ENCODE results near the gene UCKL1. TPM values are rescaled to one million over a fixed set of nuclear protein-coding genes. Genes with fewer than 3 reads are reported as not detected.

Gene UCKL1
- total and polyA plus RNA-seq, 3 donors from 2014 or later = 35.0 to 78.0 (median 72.6) TPM

MicroRNA genes within 50 kb of the gene (microRNA counts, 767-probe panel; counts per million panel counts)
- microRNA hsa-miR-1914-5p = 0 to 152 counts per million in 2 donors
- 0 to 152 counts per million in 2 donors for microRNA hsa-miR-647
- 0 to 152 counts per million in 2 donors for microRNA hsa-miR-941

Small RNAs within 50 kb of the gene (microRNA-seq; reads per million reads assigned to microRNA genes)
- gene MIR1914 (ENCODE audit: borderline number of aligned reads in 2 of 2, borderline replicate concordance in 1 of 2) (0 reads per million in 2 donors), gene MIR647 (ENCODE audit: borderline number of aligned reads in 2 of 2, borderline replicate concordance in 1 of 2) (0 to 0.70 reads per million in 2 donors), gene MIR941-1 (ENCODE audit: borderline number of aligned reads in 2 of 2, borderline replicate concordance in 1 of 2) (0 reads per million in 2 donors), gene MIR941-2 (ENCODE audit: borderline number of aligned reads in 2 of 2, borderline replicate concordance in 1 of 2) (0 reads per million in 2 donors), gene MIR941-3 (ENCODE audit: borderline number of aligned reads in 2 of 2, borderline replicate concordance in 1 of 2) (0 reads per million in 2 donors), gene MIR941-4 (ENCODE audit: borderline number of aligned reads in 2 of 2, borderline replicate concordance in 1 of 2) (0 reads per million in 2 donors), gene MIR941-5 (ENCODE audit: borderline number of aligned reads in 2 of 2, borderline replicate concordance in 1 of 2) (0 reads per million in 2 donors)

Small RNAs within 50 kb of the gene (small RNA-seq; reads per million reads assigned to genes)
- gene MIR647 = 0 reads per million in 2 donors
- gene MIR941-2 = 0 reads per million in 2 donors
- gene MIR941-4 = 0 reads per million in 2 donors
- 0 to 2.1 reads per million in 2 donors for gene MIR941-5
- gene RNU1-134P = 0 to 0.09 reads per million in 2 donors

Other genes with a start within 250 kb of the UCKL1 start
- 10 to 100 TPM; 55.4 to 55.6 TPM for gene ARFRP1, start 248.4 kb downstream of the UCKL1 start, total RNA-seq
- 37.8 TPM for gene ARFRP1, start 248.4 kb downstream of the UCKL1 start, polyA plus RNA-seq (ENCODE audit: insufficient read depth, low read depth, low replicate concordance)
- gene ZGPAT, start 248.4 kb downstream of the UCKL1 start, total RNA-seq = 10 to 100 TPM; 53.1 to 57.3 TPM
- 43.1 TPM for gene ZGPAT, start 248.4 kb downstream of the UCKL1 start, polyA plus RNA-seq (ENCODE audit: insufficient read depth, low read depth, low replicate concordance)
- gene LIME1, start 219.8 kb downstream of the UCKL1 start, total RNA-seq = 10 to 100 TPM; 41.4 to 47.4 TPM
- 5.6 TPM for gene LIME1, start 219.8 kb downstream of the UCKL1 start, polyA plus RNA-seq (ENCODE audit: insufficient read depth, low read depth, low replicate concordance)
- gene SLC2A4RG, start 216.6 kb downstream of the UCKL1 start, total RNA-seq = 100 to 1,000 TPM; 123 to 141 TPM
- gene SLC2A4RG, start 216.6 kb downstream of the UCKL1 start, polyA plus RNA-seq (ENCODE audit: insufficient read depth, low read depth, low replicate concordance) = 64.4 TPM
- gene ZBTB46, start 125.2 kb downstream of the UCKL1 start, total RNA-seq = 10 to 100 TPM; 12.5 to 15.4 TPM
- gene ZBTB46, start 125.2 kb downstream of the UCKL1 start, polyA plus RNA-seq (ENCODE audit: insufficient read depth, low read depth, low replicate concordance) = 5.2 TPM
- gene ABHD16B, start 94.9 kb downstream of the UCKL1 start, total RNA-seq = 10 to 100 TPM; 13.8 to 20.9 TPM
- gene ABHD16B, start 94.9 kb downstream of the UCKL1 start, polyA plus RNA-seq (ENCODE audit: insufficient read depth, low read depth, low replicate concordance) = 10.8 TPM
- 100 to 1,000 TPM; 100 to 132 TPM for gene TPD52L2, start 91.1 kb downstream of the UCKL1 start, total RNA-seq
- 89.9 TPM for gene TPD52L2, start 91.1 kb downstream of the UCKL1 start, polyA plus RNA-seq (ENCODE audit: insufficient read depth, low read depth, low replicate concordance)
- 10 to 100 TPM; 58.2 to 64.8 TPM for gene DNAJC5, start 61.3 kb downstream of the UCKL1 start, total RNA-seq
- 35.6 TPM for gene DNAJC5, start 61.3 kb downstream of the UCKL1 start, polyA plus RNA-seq (ENCODE audit: insufficient read depth, low read depth, low replicate concordance)
- 10 to 100 TPM; 24.5 to 27.6 TPM for gene ZNF512B, start 13.5 kb upstream of the UCKL1 start, total RNA-seq
- gene ZNF512B, start 13.5 kb upstream of the UCKL1 start, polyA plus RNA-seq (ENCODE audit: insufficient read depth, low read depth, low replicate concordance) = 16.7 TPM
- gene SAMD10, start 23.2 kb upstream of the UCKL1 start, total RNA-seq = 10 to 100 TPM in 1 of 2 donors, 1 to 10 TPM in 1; 6.2 to 10.7 TPM
- 3.9 TPM for gene SAMD10, start 23.2 kb upstream of the UCKL1 start, polyA plus RNA-seq (ENCODE audit: insufficient read depth, low read depth, low replicate concordance)
- 100 to 1,000 TPM; 107 to 114 TPM for gene PRPF6, start 24.7 kb upstream of the UCKL1 start, total RNA-seq
- gene PRPF6, start 24.7 kb upstream of the UCKL1 start, polyA plus RNA-seq (ENCODE audit: insufficient read depth, low read depth, low replicate concordance) = 106 TPM
- gene C20orf204, start 79.8 kb upstream of the UCKL1 start, total RNA-seq = 1 to 10 TPM; 4.5 to 8.3 TPM
- 2.9 TPM for gene C20orf204, start 79.8 kb upstream of the UCKL1 start, polyA plus RNA-seq (ENCODE audit: insufficient read depth, low read depth, low replicate concordance)
- gene SOX18, start 93.2 kb upstream of the UCKL1 start, total RNA-seq = 10 to 100 TPM in 1 of 2 donors, 1 to 10 TPM in 1; 6.1 to 17.1 TPM
- gene SOX18, start 93.2 kb upstream of the UCKL1 start, polyA plus RNA-seq (ENCODE audit: insufficient read depth, low read depth, low replicate concordance) = 7.9 TPM
- 100 to 1,000 TPM in 1 of 2 donors, 10 to 100 TPM in 1; 94.5 to 126 TPM for gene TCEA2, start 106.8 kb upstream of the UCKL1 start, total RNA-seq
- gene TCEA2, start 106.8 kb upstream of the UCKL1 start, polyA plus RNA-seq (ENCODE audit: insufficient read depth, low read depth, low replicate concordance) = 171 TPM
- 10 to 100 TPM in 1 of 2 donors, 1 to 10 TPM in 1; 4.4 to 10.4 TPM for gene RGS19, start 123.1 kb upstream of the UCKL1 start, total RNA-seq
- gene RGS19, start 123.1 kb upstream of the UCKL1 start, polyA plus RNA-seq (ENCODE audit: insufficient read depth, low read depth, low replicate concordance) = 7.3 TPM
- gene OPRL1, start 123.7 kb upstream of the UCKL1 start, total RNA-seq = 1 to 10 TPM; 6.0 to 7.7 TPM
- 9.4 TPM for gene OPRL1, start 123.7 kb upstream of the UCKL1 start, polyA plus RNA-seq (ENCODE audit: insufficient read depth, low read depth, low replicate concordance)
- gene LKAAEAR1, start 128.0 kb upstream of the UCKL1 start, total RNA-seq = 10 to 100 TPM; 45.3 to 89.9 TPM
- gene LKAAEAR1, start 128.0 kb upstream of the UCKL1 start, polyA plus RNA-seq (ENCODE audit: insufficient read depth, low read depth, low replicate concordance) = 6.6 TPM
- under 1 TPM in 1 of 2 donors, not detected in 1; 0.19 TPM for gene NPBWR2, start 151.1 kb upstream of the UCKL1 start, total RNA-seq
- not detected for gene NPBWR2, start 151.1 kb upstream of the UCKL1 start, polyA plus RNA-seq (ENCODE audit: insufficient read depth, low read depth, low replicate concordance)
- 10 to 100 TPM in 1 of 2 donors, 1 to 10 TPM in 1; 1.7 to 22.2 TPM for gene MYT1, start 208.0 kb upstream of the UCKL1 start, total RNA-seq
- gene MYT1, start 208.0 kb upstream of the UCKL1 start, polyA plus RNA-seq (ENCODE audit: insufficient read depth, low read depth, low replicate concordance) = 2.9 TPM